Activated naive CD4-positive, alpha-beta T cell treated with anti-CD3 and anti-CD28 coated beads, Interleukin-2, amount 50 U/mL, for 24 hours (primary cell): ENCODE results near the gene FAM89B.
A peak's percentile ranks its signal among the peaks of the same experiment; 100 is the strongest.

Source experiments
- H3K27ac Mint-ChIP-seq: one replicate; pipeline ENCODE4 v1.8.0; 2021; ENCODE audit warnings: mild to moderate bottlenecking, mixed read lengths
- H3K27me3 Mint-ChIP-seq: one replicate; pipeline ENCODE4 v1.8.0; 2021; ENCODE audit warnings: mixed read lengths
- H3K36me3 Mint-ChIP-seq: one replicate; pipeline ENCODE4 v1.8.0; 2021; ENCODE audit warnings: mixed read lengths
- H3K4me1 Mint-ChIP-seq: one replicate; pipeline ENCODE4 v1.8.0; 2021; ENCODE audit warnings: mixed read lengths
- H3K4me3 Mint-ChIP-seq: one replicate; pipeline ENCODE4 v1.8.0; 2021; ENCODE audit warnings: mild to moderate bottlenecking, mixed read lengths
- H3K9me3 Mint-ChIP-seq: one replicate; pipeline ENCODE4 v1.8.0; 2021; ENCODE audit warnings: mixed read lengths

FAM89B gene

DNA sequence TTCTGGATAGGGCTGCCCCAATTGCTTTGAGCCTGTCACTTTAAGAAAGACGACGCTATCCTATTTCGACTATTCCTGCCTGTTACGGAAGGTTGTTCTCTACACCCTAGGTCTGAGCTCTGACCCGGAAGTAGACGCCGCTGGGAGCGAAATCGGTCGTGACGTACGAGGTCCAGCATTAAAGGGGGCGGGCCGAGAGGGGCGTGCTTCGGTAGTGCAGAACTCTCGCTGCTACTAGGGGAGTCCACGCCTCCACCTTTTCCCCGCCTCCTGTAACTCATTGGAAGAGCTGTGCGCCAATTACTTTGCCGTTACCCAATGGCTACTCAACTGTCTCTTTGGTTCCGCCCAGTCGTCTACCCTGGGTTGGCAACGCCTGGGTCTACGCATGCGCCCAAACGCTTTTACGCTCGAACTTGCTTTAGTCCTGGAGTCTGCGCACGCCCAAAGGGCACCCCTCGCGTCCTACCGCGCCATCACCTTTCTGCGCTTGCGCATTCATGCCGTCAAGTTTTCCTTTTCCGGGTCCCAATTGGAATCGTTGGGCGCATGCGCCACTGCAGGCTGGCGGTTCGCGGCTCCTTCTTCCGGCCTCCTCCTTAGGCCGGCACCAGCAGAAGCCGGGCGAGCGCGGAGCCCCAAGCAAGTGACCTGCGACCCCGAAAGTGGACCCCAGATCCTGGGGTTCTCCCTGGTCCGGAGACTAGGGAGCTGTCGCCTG lies 43.1 kb downstream of the FAM89B start, which contains the start of gene PCNX3:
Gene PCNX3, plus strand, starts transcription at position 548 of the 721 bp plus-strand sequence. CDS start 536 bp downstream, outside the sequence.
- Mint-ChIP-seq H3K27me3 (no peaks in the 10 kb centered on the region), H3K36me3 (peaks cover 6% of the 10 kb centered on the region), H3K4me3 (peak within 1 kb of the TSS; percentile 95), H3K27ac (peak within 1 kb of the TSS; percentile 88), H3K4me1 (peaks cover 42% of the 10 kb centered on the region), H3K9me3 (no peaks in the 10 kb centered on the region)

- H3K9me3 Mint-ChIP-seq = no peaks in the 10 kb centered on the region
- H3K36me3 Mint-ChIP-seq = peaks cover 6% of the 10 kb centered on the region
- H3K4me1 Mint-ChIP-seq = peaks cover 36% of the 10 kb centered on the region
- peak overlapping the region; percentile 88 for H3K27ac Mint-ChIP-seq
- no peaks in the 10 kb centered on the region for H3K27me3 Mint-ChIP-seq
- peak overlapping the region; percentile 95 for H3K4me3 Mint-ChIP-seq
Observed at GRCh38 chr11:65615950-65616574, 43.7 kb downstream of the FAM89B start.

DNA sequence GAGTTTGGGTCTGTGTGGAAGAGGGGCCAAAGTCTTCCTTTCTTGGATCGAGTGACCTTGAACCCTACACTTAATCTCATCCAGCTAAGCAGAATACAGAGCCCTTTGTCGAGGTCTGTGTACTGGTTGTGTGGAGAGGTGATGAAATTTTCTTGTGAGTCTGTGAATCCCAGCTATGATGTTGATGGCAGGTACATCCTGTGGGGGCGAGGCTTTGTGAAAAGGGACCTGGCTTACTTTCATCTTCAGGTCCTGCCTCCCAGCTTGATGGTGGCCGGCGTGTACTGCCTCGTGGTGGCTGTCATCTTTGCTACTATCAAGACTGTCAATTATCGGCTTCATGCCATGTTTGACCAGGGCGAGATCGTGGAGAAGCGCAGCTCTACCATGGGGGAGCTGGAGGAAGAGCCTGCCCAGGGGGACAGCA lies 44.2 kb downstream of the FAM89B start:
- Mint-ChIP-seq H3K27ac (peak overlapping the region; percentile 88), H3K27me3 (no peaks in the 10 kb centered on the region), H3K36me3 (peaks cover 6% of the 10 kb centered on the region), H3K9me3 (no peaks in the 10 kb centered on the region), H3K4me1 (peaks cover 31% of the 10 kb centered on the region), H3K4me3 (peak overlapping the region; percentile 95)

GRCh38 chr11:65617136-65617850 lies 45.0 kb downstream of the FAM89B start:
- Mint-ChIP-seq H3K27me3 (no peaks in the 10 kb centered on the region), H3K4me1 (peaks cover 26% of the 10 kb centered on the region), H3K36me3 (peaks cover 6% of the 10 kb centered on the region), H3K4me3 (peak overlapping the region; percentile 95), H3K9me3 (no peaks in the 10 kb centered on the region), H3K27ac (peak overlapping the region; percentile 88)

- Mint-ChIP-seq H3K27ac (no peak overlapping the region), H3K9me3 (no peaks in the 10 kb centered on the region), H3K27me3 (no peaks in the 10 kb centered on the region), H3K4me3 (no peak overlapping the region), H3K36me3 (peaks cover 8% of the 10 kb centered on the region), H3K4me1 (peaks cover 22% of the 10 kb centered on the region)
Observed at GRCh38 chr11:65617990-65618751, 45.8 kb downstream of the FAM89B start.

DNA sequence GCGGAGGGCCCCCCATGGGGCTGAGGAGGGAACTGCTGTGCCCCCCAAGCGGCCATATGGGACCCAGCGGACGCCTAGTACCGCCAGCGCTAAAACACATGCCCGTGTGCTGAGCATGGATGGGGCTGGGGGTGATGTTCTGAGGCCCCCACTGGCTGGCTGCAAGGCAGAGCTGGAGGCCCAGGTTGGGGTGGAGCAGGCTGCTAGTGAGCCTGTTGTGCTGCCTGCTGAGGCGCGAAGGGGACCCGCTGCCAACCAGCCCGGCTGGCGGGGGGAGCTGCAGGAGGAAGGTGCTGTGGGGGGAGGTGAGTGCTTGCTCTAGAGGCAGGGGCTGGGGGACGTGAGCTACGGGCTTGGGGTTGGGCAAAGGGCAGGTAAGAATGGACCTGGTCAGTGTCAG lies 46.4 kb downstream of the FAM89B start:
- Mint-ChIP-seq H3K9me3 (no peaks in the 10 kb centered on the region), H3K27ac (no peak overlapping the region), H3K36me3 (peaks cover 8% of the 10 kb centered on the region), H3K27me3 (no peaks in the 10 kb centered on the region), H3K4me3 (no peak overlapping the region), H3K4me1 (peaks cover 20% of the 10 kb centered on the region)

DNA sequence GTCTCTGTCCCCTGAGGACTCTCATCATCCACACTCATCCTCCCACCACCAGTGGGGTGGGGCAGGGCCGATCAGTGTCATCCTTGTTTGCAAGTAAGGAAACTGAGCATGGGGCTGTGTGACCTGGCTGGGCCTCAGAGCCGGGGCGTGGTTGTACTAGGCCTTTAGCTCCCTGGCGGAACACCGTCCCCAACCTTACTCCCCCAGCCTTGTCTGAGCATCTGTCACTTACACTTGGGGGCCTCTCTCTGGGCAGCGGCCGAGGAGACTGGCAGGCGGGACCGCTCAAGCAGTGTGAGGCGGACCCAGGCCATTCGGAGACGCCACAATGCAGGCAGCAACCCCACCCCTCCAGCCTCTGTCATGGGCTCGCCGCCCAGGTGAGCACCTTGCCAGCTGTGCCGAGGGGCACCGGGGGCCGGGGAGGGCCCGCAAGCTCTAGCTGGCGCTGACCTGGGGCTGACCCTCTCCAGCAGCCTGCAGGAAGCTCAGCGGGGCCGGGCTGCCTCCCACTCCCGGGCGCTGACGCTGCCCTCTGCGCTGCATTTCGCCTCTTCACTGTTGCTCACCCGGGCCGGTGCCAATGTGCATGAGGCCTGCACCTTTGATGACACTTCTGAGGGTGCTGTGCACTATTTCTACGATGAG lies 47.1 kb downstream of the FAM89B start:
- peaks cover 8% of the 10 kb centered on the region for H3K36me3 Mint-ChIP-seq
- H3K27ac Mint-ChIP-seq = no peak overlapping the region
- H3K4me1 Mint-ChIP-seq = peaks cover 20% of the 10 kb centered on the region
- H3K27me3 Mint-ChIP-seq = no peaks in the 10 kb centered on the region
- no peaks in the 10 kb centered on the region for H3K9me3 Mint-ChIP-seq
- H3K4me3 Mint-ChIP-seq = no peak overlapping the region

GRCh38 chr11:65620666-65621065 lies 48.3 kb downstream of the FAM89B start:
- H3K4me3 Mint-ChIP-seq = no peak overlapping the region
- peaks cover 20% of the 10 kb centered on the region for H3K4me1 Mint-ChIP-seq
- no peaks in the 10 kb centered on the region for H3K9me3 Mint-ChIP-seq
- no peak overlapping the region for H3K27ac Mint-ChIP-seq
- H3K36me3 Mint-ChIP-seq = peaks cover 8% of the 10 kb centered on the region
- no peaks in the 10 kb centered on the region for H3K27me3 Mint-ChIP-seq

- H3K27ac Mint-ChIP-seq = no peak overlapping the region
- H3K4me3 Mint-ChIP-seq = no peak overlapping the region
- H3K4me1 Mint-ChIP-seq = peaks cover 25% of the 10 kb centered on the region
- H3K36me3 Mint-ChIP-seq = peaks cover 9% of the 10 kb centered on the region
- H3K9me3 Mint-ChIP-seq = no peaks in the 10 kb centered on the region
- H3K27me3 Mint-ChIP-seq = no peaks in the 10 kb centered on the region
Observed at GRCh38 chr11:65621460-65621859, 49.1 kb downstream of the FAM89B start.

GRCh38 chr11:65622011-65622410 lies 49.7 kb downstream of the FAM89B start:
- no peak overlapping the region for H3K4me3 Mint-ChIP-seq
- no peak overlapping the region for H3K27ac Mint-ChIP-seq
- H3K27me3 Mint-ChIP-seq = no peaks in the 10 kb centered on the region
- H3K36me3 Mint-ChIP-seq = peaks cover 4% of the 10 kb centered on the region
- peaks cover 19% of the 10 kb centered on the region for H3K4me1 Mint-ChIP-seq
- H3K9me3 Mint-ChIP-seq = no peaks in the 10 kb centered on the region

- Mint-ChIP-seq H3K27me3 (no peaks in the 10 kb centered on the region), H3K27ac (no peak overlapping the region), H3K9me3 (no peaks in the 10 kb centered on the region), H3K4me3 (no peak overlapping the region), H3K4me1 (peaks cover 12% of the 10 kb centered on the region), H3K36me3 (peaks cover 4% of the 10 kb centered on the region)
Observed at GRCh38 chr11:65623177-65623576, 50.8 kb downstream of the FAM89B start.
